Brain microvascular endothelial cell (primary cell): ENCODE data around the gene MRPS11.

Experiments
- DNase-seq: peaks from one replicate; pipeline ENCODE4 v3.0.0-alpha.2; 2020
- H3K27ac ChIP-seq: fragments of 250-450 bp; sonication (Bioruptor Pico); 2 replicates; pipeline ENCODE4 v1.5.1; 2020; ENCODE audit warnings: mild to moderate bottlenecking, moderate library complexity
- H3K27me3 ChIP-seq: fragments of 250-450 bp; sonication (Bioruptor Pico); replicated peaks from 2 replicates; pipeline ENCODE4 v1.5.1; 2020; ENCODE audit warnings: mild to moderate bottlenecking
- H3K36me3 ChIP-seq: fragments of 250-450 bp; sonication (Bioruptor Pico); replicated peaks from 2 replicates; pipeline ENCODE4 v1.5.1; 2020; ENCODE audit warnings: mild to moderate bottlenecking
- H3K4me3 ChIP-seq: 2 replicates; pipeline ENCODE4 v1.5.1; 2011; ENCODE audit warnings: low read depth, mild to moderate bottlenecking, control low read depth, low read length, moderate library complexity
- in situ Hi-C: cut with HindIII; loops from 2 replicates; pipeline ENCODE4 v1.10.0; 2017; ENCODE audit warnings: low sequenced_read_pairs, low pct_ligation_motif_present
- TF ChIP-seq, protein P1 (sequence below): IDR thresholded peaks from 2 replicates; pipeline ENCODE4 v1.5.1; 2011; ENCODE audit warnings: low read depth, mild to moderate bottlenecking, moderate library complexity, low read length, control low read depth, inconsistent platforms; ENCODE audit errors: missing control alignments

Gene MRPS11

DNA sequence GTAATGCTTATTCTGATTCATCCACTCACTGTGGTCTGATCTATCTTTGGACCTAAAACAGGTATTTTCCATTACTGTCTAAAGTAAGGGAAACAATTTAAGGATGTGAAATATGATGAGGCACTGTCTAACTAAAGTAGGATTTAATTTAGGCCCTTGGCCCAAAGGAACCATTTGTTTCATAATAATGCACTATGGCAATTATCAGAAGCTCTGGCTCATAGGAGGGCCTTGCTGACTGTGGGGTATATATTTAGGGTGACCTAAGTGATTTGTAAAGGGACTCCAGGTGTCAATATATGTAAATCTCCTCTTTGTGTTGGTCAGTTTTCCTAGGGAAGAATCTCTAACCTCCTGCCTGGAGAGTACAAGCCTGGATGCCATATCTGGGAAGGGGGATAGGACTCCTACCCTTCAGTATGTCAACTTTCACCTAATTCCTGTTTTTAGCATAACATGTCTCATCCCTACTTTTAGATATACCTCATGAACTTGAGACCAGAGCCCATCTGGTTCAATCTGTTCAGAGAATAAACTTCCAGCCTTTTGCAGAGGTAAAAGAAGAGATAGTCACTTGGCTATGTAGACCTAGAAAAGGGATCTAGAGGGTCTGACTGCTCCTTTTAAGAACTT, 58.9 kb downstream of the MRPS11 start:
- H3K27ac ChIP-seq: no peak overlapping the region
- TF ChIP-seq, protein P1, sequence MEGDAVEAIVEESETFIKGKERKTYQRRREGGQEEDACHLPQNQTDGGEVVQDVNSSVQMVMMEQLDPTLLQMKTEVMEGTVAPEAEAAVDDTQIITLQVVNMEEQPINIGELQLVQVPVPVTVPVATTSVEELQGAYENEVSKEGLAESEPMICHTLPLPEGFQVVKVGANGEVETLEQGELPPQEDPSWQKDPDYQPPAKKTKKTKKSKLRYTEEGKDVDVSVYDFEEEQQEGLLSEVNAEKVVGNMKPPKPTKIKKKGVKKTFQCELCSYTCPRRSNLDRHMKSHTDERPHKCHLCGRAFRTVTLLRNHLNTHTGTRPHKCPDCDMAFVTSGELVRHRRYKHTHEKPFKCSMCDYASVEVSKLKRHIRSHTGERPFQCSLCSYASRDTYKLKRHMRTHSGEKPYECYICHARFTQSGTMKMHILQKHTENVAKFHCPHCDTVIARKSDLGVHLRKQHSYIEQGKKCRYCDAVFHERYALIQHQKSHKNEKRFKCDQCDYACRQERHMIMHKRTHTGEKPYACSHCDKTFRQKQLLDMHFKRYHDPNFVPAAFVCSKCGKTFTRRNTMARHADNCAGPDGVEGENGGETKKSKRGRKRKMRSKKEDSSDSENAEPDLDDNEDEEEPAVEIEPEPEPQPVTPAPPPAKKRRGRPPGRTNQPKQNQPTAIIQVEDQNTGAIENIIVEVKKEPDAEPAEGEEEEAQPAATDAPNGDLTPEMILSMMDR: no peak
- H3K4me3 ChIP-seq: no peak overlapping the region
- no peak for DNase-seq
- H3K36me3 ChIP-seq: peaks cover 12% of the 10 kb centered on the region
- no peaks in the 10 kb centered on the region for H3K27me3 ChIP-seq
- in situ Hi-C loops: no loop called here

- Histone ChIP-seq H3K27ac (no peak overlapping the region), H3K4me3 (no peak overlapping the region), H3K27me3 (no peaks in the 10 kb centered on the region), H3K36me3 (peaks cover 12% of the 10 kb centered on the region)
- in situ Hi-C loops: no loop called here
- TF ChIP-seq, protein P1: no peak
- DNase-seq: no peak
Observed at GRCh38 chr15:88529021-88529630, 61.6 kb downstream of the MRPS11 start.
